CD4-positive, CD25-positive, alpha-beta regulatory T cell (primary cell): ENCODE results near the gene MXRA5. TPM values are rescaled to one million over a fixed set of nuclear protein-coding genes. Genes with fewer than 3 reads are reported as not detected.
"Not testable (repeated sequence)": the region's sequence is repeated elsewhere in the genome, so short reads cannot be mapped to it uniquely, and the experiment has no call there.

Experiments
- ATAC-seq, 2 donors: fragments of 150-1000 bp; cut with Tn5 transposase; one replicate each; pipeline ENCODE4 v1.10.0; 2021; ENCODE audit warnings: low read depth in 2 of 2, moderate number of reproducible peaks in 2 of 2, moderate library complexity in 1 of 2
- DNase-seq, 3 donors: peaks; one replicate each; pipeline versions ENCODE4 v3.0.0 to v3.0.0-alpha.2; 2012 to 2022; ENCODE audit warnings: mixed read lengths in 1 of 3
- H3K27ac ChIP-seq: one replicate; pipeline ENCODE4 v1.7.0; 2013; ENCODE audit warnings: mild to moderate bottlenecking, low read length; ENCODE audit not compliant: insufficient read depth, poor library complexity, severe bottlenecking
- H3K27me3 ChIP-seq: one replicate; pipeline ENCODE4 v1.7.0; 2013; ENCODE audit warnings: low read length; ENCODE audit not compliant: control insufficient read depth, insufficient read depth
- H3K36me3 ChIP-seq: one replicate; pipeline ENCODE4 v1.7.0; 2013; ENCODE audit warnings: mild to moderate bottlenecking, low read length, moderate library complexity; ENCODE audit not compliant: control insufficient read depth, insufficient read depth
- H3K4me1 ChIP-seq: 2 replicates; pipeline ENCODE4 v1.7.0; 2013; ENCODE audit warnings: mild to moderate bottlenecking, low read length; ENCODE audit not compliant: insufficient read depth, control insufficient read depth, poor library complexity, severe bottlenecking
- H3K4me3 ChIP-seq: one replicate; pipeline ENCODE4 v1.7.0; 2013; ENCODE audit warnings: low read depth, mild to moderate bottlenecking, low read length, moderate library complexity
- H3K9me3 ChIP-seq, 2 experiments: 1 replicate in 1 of 2; 2 replicates in 1 of 2; pipeline ENCODE4 v1.7.0; 2013; ENCODE audit warnings: low read length in 2 of 2, mild to moderate bottlenecking in 1 of 2, moderate library complexity in 1 of 2; ENCODE audit not compliant: control insufficient read depth in 2 of 2
- H3K27ac Mint-ChIP-seq, 3 donors: one replicate each; pipeline ENCODE4 v1.8.0; 2020 to 2022; ENCODE audit warnings: mild to moderate bottlenecking in 3 of 3, mixed read lengths in 3 of 3, moderate library complexity in 2 of 3
- H3K27me3 Mint-ChIP-seq: one replicate; pipeline ENCODE4 v1.8.0; 2022; ENCODE audit warnings: mild to moderate bottlenecking, mixed read lengths
- H3K36me3 Mint-ChIP-seq: one replicate; pipeline ENCODE4 v1.8.0; 2020; ENCODE audit warnings: mixed read lengths
- H3K4me1 Mint-ChIP-seq, 4 donors: one replicate each; pipeline ENCODE4 v1.8.0; 2020 to 2022; ENCODE audit warnings: mixed read lengths in 4 of 4, mild to moderate bottlenecking in 1 of 4
- H3K4me3 Mint-ChIP-seq, 4 donors: one replicate each; pipeline ENCODE4 v1.8.0; 2020 to 2022; ENCODE audit warnings: mild to moderate bottlenecking in 4 of 4, mixed read lengths in 4 of 4, moderate library complexity in 3 of 4
- H3K9me3 Mint-ChIP-seq, 7 donors: one replicate each; pipeline ENCODE4 v1.8.0; 2020 to 2022; ENCODE audit warnings: mixed read lengths in 7 of 7, mild to moderate bottlenecking in 3 of 7, moderate library complexity in 2 of 7
- polyA plus RNA-seq, 4 donors: library from polyadenylated mRNA; unstranded; fragments of 300-500 nt; fragmentation: Illumina TruSeq; gene quantifications; one replicate each; pipeline ENCODE4 v1.2.3, GENCODE V29; 2021
- total RNA-seq: library from RNA; stranded (reverse); gene quantifications from one replicate; pipeline ENCODE4 v1.2.3, GENCODE V29; 2022

MXRA5 gene
- total and polyA plus RNA-seq, 5 donors from 2014 or later = not detected

- no peak overlapping the region for H3K27ac Mint-ChIP-seq
- ATAC-seq = no peak
- peaks cover 2 to 14% (median 6%) of the 10 kb centered on the region in 7 donors for H3K9me3 Mint-ChIP-seq
- H3K27ac ChIP-seq = no peak overlapping the region
- no peaks in the 10 kb centered on the region for H3K27me3 Mint-ChIP-seq
- no peak for DNase-seq
- no peaks in the 10 kb centered on the region for H3K4me1 Mint-ChIP-seq
- H3K36me3 ChIP-seq = no peaks in the 10 kb centered on the region
- no peaks in the 10 kb centered on the region for H3K4me1 ChIP-seq
- H3K36me3 Mint-ChIP-seq = no peaks in the 10 kb centered on the region
- H3K4me3 Mint-ChIP-seq = no peak overlapping the region
- H3K27me3 ChIP-seq = no peaks in the 10 kb centered on the region
- H3K9me3 ChIP-seq = no peaks in the 10 kb centered on the region
- no peak overlapping the region for H3K4me3 ChIP-seq
These were observed 65.7 kb downstream of the MXRA5 start for GRCh38 chrX:3280706-3281105.

DNA sequence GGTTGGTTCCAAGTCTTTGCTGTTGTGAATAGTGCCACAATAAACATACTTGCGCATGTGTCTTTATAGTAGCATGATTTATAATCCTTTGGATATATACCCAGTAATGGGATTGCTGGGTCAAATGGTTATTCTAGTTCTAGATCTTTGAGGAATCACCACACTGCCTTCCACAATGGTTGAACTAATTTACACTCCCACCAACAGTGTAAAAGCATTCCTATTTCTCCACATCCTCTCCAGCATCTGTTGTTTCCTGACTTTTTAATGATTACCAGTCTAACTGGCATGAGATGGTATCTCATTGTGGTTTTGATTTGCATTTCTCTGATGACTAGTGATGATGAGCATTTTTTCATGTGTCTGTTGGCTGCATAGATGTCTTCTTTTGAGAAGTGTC is 72.8 kb downstream of the MXRA5 start:
- H3K36me3 ChIP-seq, H3K4me1 ChIP-seq, H3K9me3 ChIP-seq, ATAC-seq, H3K27ac Mint-ChIP-seq, DNase-seq, H3K27me3 Mint-ChIP-seq, H3K4me1 Mint-ChIP-seq, H3K4me3 Mint-ChIP-seq, H3K27ac ChIP-seq, H3K4me3 ChIP-seq, H3K27me3 ChIP-seq, H3K36me3 Mint-ChIP-seq: not testable (repeated sequence)
- H3K9me3 Mint-ChIP-seq = peaks cover 3 to 12% (median 5%) of the 10 kb centered on the region in 7 donors

GRCh38 chrX:3271834-3272186 is 74.6 kb downstream of the MXRA5 start:
- Mint-ChIP-seq H3K9me3 (peaks cover 0 to 10% (median 3%) of the 10 kb centered on the region in 7 donors), H3K4me1 (no peaks in the 10 kb centered on the region), H3K27me3 (peaks cover 6% of the 10 kb centered on the region), H3K27ac (no peak overlapping the region), H3K36me3 (no peaks in the 10 kb centered on the region), H3K4me3 (no peak overlapping the region)
- Histone ChIP-seq H3K36me3 (no peaks in the 10 kb centered on the region), H3K9me3 (no peaks in the 10 kb centered on the region), H3K27me3 (no peaks in the 10 kb centered on the region), H3K4me3 (no peak overlapping the region), H3K4me1 (no peaks in the 10 kb centered on the region), H3K27ac (no peak overlapping the region)
- DNase-seq = no peak
- ATAC-seq = no peak

DNA sequence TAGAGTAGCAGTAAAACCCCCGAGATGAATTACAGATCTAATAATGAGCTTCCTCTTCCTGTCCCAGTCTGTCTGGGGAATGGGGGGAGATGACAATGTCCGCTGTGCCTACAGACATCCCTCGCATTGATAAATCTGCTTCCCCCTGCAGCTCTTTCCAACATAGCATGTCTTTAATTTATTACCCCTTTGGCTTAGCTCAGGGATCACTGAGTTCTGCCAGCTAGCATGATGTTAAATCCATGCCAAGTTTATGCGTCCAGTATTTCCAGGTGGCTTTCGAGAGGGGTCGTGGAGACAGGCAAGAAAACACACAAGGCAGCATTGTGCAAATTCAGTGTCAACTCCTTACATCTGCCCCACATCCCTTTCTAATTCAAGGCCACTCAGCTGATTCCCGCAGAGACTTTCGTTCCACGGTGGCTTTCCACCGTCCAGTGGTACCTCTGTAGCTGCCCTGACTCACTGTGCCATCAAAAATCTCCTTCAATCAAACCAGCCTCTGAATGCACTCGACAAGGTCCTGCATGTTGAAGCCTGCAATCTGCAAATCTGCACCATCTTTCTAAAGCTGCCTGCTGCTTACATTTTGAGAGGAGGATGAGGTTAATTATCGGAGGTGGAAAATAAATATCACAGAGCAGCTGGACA is 75.1 kb downstream of the MXRA5 start:
- Histone ChIP-seq H3K36me3 (no peaks in the 10 kb centered on the region), H3K4me1 (no peaks in the 10 kb centered on the region), H3K4me3 (no peak overlapping the region), H3K27ac (no peak overlapping the region), H3K27me3 (no peaks in the 10 kb centered on the region), H3K9me3 (no peaks in the 10 kb centered on the region)
- H3K9me3 Mint-ChIP-seq = peaks cover 0 to 10% (median 3%) of the 10 kb centered on the region in 7 donors
- H3K27ac Mint-ChIP-seq = no peak overlapping the region
- H3K36me3 Mint-ChIP-seq = no peaks in the 10 kb centered on the region
- no peaks in the 10 kb centered on the region for H3K4me1 Mint-ChIP-seq
- DNase-seq (no peak), ATAC-seq (no peak)
- H3K4me3 Mint-ChIP-seq = no peak overlapping the region
- peaks cover 6% of the 10 kb centered on the region for H3K27me3 Mint-ChIP-seq

- no peak for ATAC-seq
- no peaks in the 10 kb centered on the region for H3K4me1 Mint-ChIP-seq
- H3K27me3 Mint-ChIP-seq = peaks cover 6% of the 10 kb centered on the region
- no peaks in the 10 kb centered on the region for H3K9me3 ChIP-seq
- no peak for DNase-seq
- no peak overlapping the region for H3K4me3 Mint-ChIP-seq
- peaks cover 0 to 17% (median 2%) of the 10 kb centered on the region in 7 donors for H3K9me3 Mint-ChIP-seq
- H3K36me3 ChIP-seq = no peaks in the 10 kb centered on the region
- H3K36me3 Mint-ChIP-seq = no peaks in the 10 kb centered on the region
- H3K27ac ChIP-seq = no peak overlapping the region
- no peak overlapping the region for H3K27ac Mint-ChIP-seq
- H3K4me1 ChIP-seq = no peaks in the 10 kb centered on the region
- H3K4me3 ChIP-seq = no peak overlapping the region
- H3K27me3 ChIP-seq = no peaks in the 10 kb centered on the region
These were observed 77.6 kb downstream of the MXRA5 start for GRCh38 chrX:3268829-3269228.

DNA sequence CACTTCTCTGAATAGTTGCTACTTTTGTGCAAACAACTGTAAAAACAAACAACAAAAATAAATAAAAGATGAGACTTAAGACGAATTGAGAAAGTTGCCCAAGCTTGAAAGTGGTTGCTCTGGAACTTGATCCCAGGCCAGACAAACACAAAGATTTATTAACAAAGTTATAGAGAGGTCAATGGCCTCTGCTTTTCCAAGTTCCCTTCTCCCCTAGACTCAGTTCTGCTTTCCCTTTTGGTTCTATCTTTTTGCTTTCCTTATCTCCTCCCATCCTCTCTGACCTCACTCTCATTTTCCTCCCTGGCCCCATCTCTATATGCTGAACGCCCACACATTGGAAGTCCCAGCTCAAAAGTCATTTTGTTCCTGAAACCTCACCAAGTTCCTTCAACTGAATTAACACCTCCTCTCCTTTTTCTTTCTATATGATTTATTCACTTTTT is 82.7 kb downstream of the MXRA5 start:
- H3K9me3 ChIP-seq = peaks cover 0 to 3% of the 10 kb centered on the region in 2 experiments
- H3K4me1 ChIP-seq = no peaks in the 10 kb centered on the region
- H3K27me3 ChIP-seq = no peaks in the 10 kb centered on the region
- no peaks in the 10 kb centered on the region for H3K4me1 Mint-ChIP-seq
- DNase-seq (no peak), ATAC-seq (no peak)
- no peaks in the 10 kb centered on the region for H3K36me3 ChIP-seq
- H3K27me3 Mint-ChIP-seq = no peaks in the 10 kb centered on the region
- H3K27ac Mint-ChIP-seq = no peak overlapping the region
- peaks cover 0 to 20% (median 6%) of the 10 kb centered on the region in 7 donors for H3K9me3 Mint-ChIP-seq
- H3K4me3 ChIP-seq = no peak overlapping the region
- no peak overlapping the region for H3K4me3 Mint-ChIP-seq
- H3K27ac ChIP-seq = no peak overlapping the region
- H3K36me3 Mint-ChIP-seq = no peaks in the 10 kb centered on the region

DNA sequence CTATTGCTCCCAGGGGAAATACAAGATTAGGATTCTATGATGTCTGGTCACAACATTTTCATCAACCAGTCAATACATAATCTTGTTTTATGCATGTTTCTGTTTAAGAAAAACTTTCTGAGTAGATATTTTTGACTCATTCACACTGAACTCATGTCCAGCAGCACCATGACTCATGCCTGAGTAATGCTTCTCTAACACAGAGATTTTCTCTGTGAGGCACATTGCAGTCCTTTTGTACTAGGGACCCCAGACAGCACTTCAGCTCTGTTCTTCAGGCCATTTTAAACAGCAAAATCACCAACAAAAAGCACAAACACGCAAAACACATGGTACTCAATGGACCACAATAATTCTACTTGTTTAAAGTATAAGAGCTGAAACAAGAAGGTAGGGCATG is 83.6 kb downstream of the MXRA5 start:
- no peak for DNase-seq
- H3K4me3 Mint-ChIP-seq = no peak overlapping the region
- no peaks in the 10 kb centered on the region for H3K4me1 Mint-ChIP-seq
- Histone ChIP-seq H3K4me1 (no peaks in the 10 kb centered on the region), H3K27ac (no peak overlapping the region), H3K27me3 (no peaks in the 10 kb centered on the region), H3K9me3 (peaks cover 0 to 3% of the 10 kb centered on the region in 2 experiments), H3K4me3 (no peak overlapping the region), H3K36me3 (no peaks in the 10 kb centered on the region)
- H3K9me3 Mint-ChIP-seq = peaks cover 0 to 20% (median 6%) of the 10 kb centered on the region in 7 donors
- no peak overlapping the region for H3K27ac Mint-ChIP-seq
- no peak for ATAC-seq
- H3K36me3 Mint-ChIP-seq = no peaks in the 10 kb centered on the region
- H3K27me3 Mint-ChIP-seq = no peaks in the 10 kb centered on the region
